ENCODE measurements around the gene ITIH5. TPM values are rescaled to one million over a fixed set of nuclear protein-coding genes. Genes with fewer than 3 reads are reported as not detected.
A peak's percentile ranks its signal among the peaks of the same experiment; 100 is the strongest.

The ITIH5 gene
- total and polyA plus RNA-seq, 7 experiments from 2014 or later, result not detected

GRCh38 chr10:7672341-7673134 lies 5.8 kb upstream of the ITIH5 start:
- CTCF ChIA-PET, result no interaction called here
- Histone ChIP-seq H3K9me3 (ENCODE audit: control insufficient read depth in 2 of 3, low read length in 3 of 3) (no peaks in the 10 kb centered on the region), H3K4me3 (ENCODE audit: low read length) (no peak overlapping the region), H3K36me3 (ENCODE audit: control insufficient read depth in 2 of 3, insufficient read depth in 3 of 3, low read length in 3 of 3) (no peaks in the 10 kb centered on the region), H3K27me3 (ENCODE audit: control insufficient read depth in 2 of 2, insufficient read depth in 2 of 2, low read length in 2 of 2) (peaks cover 0 to 4% of the 10 kb centered on the region in 2 donors), H3K27ac (ENCODE audit: low read depth, low read length) (no peak overlapping the region), H3K4me1 (ENCODE audit: control insufficient read depth in 2 of 2, insufficient read depth in 2 of 2, low read length in 2 of 2) (peaks cover 0 to 3% of the 10 kb centered on the region in 2 donors)
- no peak overlapping the region for H3K4me3 Mint-ChIP-seq
- no peak overlapping the region for H3K27ac Mint-ChIP-seq
- intact Hi-C loops (cut with micrococcal nuclease), result no loop called here
- peaks cover 0 to 4% (median 0%) of the 10 kb centered on the region in 5 donors for H3K36me3 Mint-ChIP-seq
- DNase-seq (no peak), ATAC-seq (no peak)
- POLR2A ChIA-PET, result no interaction called here
- H3K4me1 Mint-ChIP-seq, result peaks cover 3 to 9% (median 7%) of the 10 kb centered on the region in 7 donors
- H3K27me3 Mint-ChIP-seq, result peaks cover 56 to 81% (median 64%) of the 10 kb centered on the region in 5 donors
- peaks cover 0 to 4% (median 0%) of the 10 kb centered on the region in 11 donors for H3K9me3 Mint-ChIP-seq

GRCh38 chr10:7670157-7670556 lies 3.4 kb upstream of the ITIH5 start:
- Histone ChIP-seq H3K9me3 (ENCODE audit: control insufficient read depth in 2 of 3, low read length in 3 of 3) (no peaks in the 10 kb centered on the region), H3K27ac (ENCODE audit: low read depth, low read length) (no peak overlapping the region), H3K27me3 (ENCODE audit: control insufficient read depth in 2 of 2, insufficient read depth in 2 of 2, low read length in 2 of 2) (peaks cover 2 to 9% of the 10 kb centered on the region in 2 donors), H3K4me3 (ENCODE audit: low read length) (no peak overlapping the region), H3K4me1 (ENCODE audit: control insufficient read depth in 2 of 2, insufficient read depth in 2 of 2, low read length in 2 of 2) (peaks cover 7 to 14% of the 10 kb centered on the region in 2 donors), H3K36me3 (ENCODE audit: control insufficient read depth in 2 of 3, insufficient read depth in 3 of 3, low read length in 3 of 3) (no peaks in the 10 kb centered on the region)
- Mint-ChIP-seq H3K9me3 (peaks cover 0 to 4% (median 0%) of the 10 kb centered on the region in 11 donors), H3K4me3 (no peak overlapping the region), H3K4me1 (peaks cover 6 to 22% (median 20%) of the 10 kb centered on the region in 7 donors), H3K27me3 (peaks cover 63 to 79% (median 66%) of the 10 kb centered on the region in 5 donors), H3K27ac (no peak overlapping the region), H3K36me3 (peaks cover 0 to 4% (median 0%) of the 10 kb centered on the region in 5 donors)
- DNase-seq, result no peak
- no peak for ATAC-seq
- POLR2A ChIA-PET, result no interaction called here
- intact Hi-C loops (cut with micrococcal nuclease), result no loop called here
- CTCF ChIA-PET, result interaction anchor here (0.9 kb wide), 1 partner anchor 14 kb away, joined by 3 read pairs; no protein-coding TSS in a partner anchor

DNA sequence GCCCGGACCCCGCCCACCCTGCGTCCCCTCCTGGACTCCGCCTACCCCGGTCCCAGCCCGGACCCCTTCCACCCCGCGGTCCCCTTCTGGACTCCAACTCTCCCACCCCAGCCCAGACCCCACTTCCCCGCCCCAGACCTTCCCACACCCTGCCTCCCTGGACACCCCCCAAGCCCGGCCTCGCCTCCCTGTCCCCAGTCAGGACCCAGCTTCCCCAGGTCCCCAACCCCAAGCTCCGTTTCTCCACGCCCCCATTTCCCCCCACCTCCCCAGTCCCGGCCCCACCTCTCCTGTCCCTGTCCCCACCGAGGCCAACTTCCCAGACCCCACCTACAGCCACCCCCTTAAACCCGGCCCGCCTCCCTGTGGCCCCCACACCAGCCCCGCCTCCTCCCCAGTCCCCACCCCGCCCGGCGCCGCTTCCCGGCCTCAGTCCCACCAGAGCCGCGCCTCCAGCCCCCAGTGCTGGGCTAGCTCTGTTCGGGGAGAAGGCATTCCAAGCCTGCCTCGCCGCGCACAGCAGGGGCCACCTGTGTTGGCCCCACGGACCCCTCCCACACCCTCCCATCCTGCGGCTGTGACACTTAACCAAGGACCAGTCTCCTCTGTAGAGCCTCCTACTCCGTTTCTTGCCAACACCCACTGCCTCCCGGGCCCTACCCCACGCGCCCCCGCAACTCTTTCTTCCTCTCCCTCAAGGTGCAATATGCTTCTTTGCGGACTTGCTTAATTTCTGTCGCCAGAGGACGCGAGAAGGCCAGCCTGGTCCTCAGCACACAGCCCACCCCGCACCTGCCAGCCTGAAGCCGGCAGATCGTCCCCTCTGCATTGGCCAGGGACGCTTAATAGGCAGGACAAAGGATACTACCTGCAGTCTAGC lies 736 bp upstream of the ITIH5 start:
- H3K36me3 Mint-ChIP-seq, result peaks cover 0 to 4% (median 0%) of the 10 kb centered on the region in 5 donors
- peaks cover 6 to 23% (median 21%) of the 10 kb centered on the region in 7 donors for H3K4me1 Mint-ChIP-seq
- H3K27me3 Mint-ChIP-seq, result peaks cover 53 to 77% (median 69%) of the 10 kb centered on the region in 5 donors
- H3K27me3 ChIP-seq (ENCODE audit: control insufficient read depth in 2 of 2, insufficient read depth in 2 of 2, low read length in 2 of 2), result peaks cover 9 to 11% of the 10 kb centered on the region in 2 donors
- DNase-seq (peak in 2 of 9 donors; percentile 7), ATAC-seq (peak; percentile 45)
- no peaks in the 10 kb centered on the region for H3K9me3 ChIP-seq (ENCODE audit: control insufficient read depth in 2 of 3, low read length in 3 of 3)
- intact Hi-C loops (cut with micrococcal nuclease), result loop anchor here in 1 of 2 donors (2.0 kb wide), 1 partner anchor 19 kb away; no protein-coding TSS in a partner anchor
- CTCF ChIA-PET, result no interaction called here
- H3K9me3 Mint-ChIP-seq, result no peaks in the 10 kb centered on the region
- H3K36me3 ChIP-seq (ENCODE audit: control insufficient read depth in 2 of 3, insufficient read depth in 3 of 3, low read length in 3 of 3), result no peaks in the 10 kb centered on the region
- no peak overlapping the region for H3K4me3 ChIP-seq (ENCODE audit: low read length)
- H3K4me3 Mint-ChIP-seq, result peak overlapping the region; percentile 53 to 88 (median 79)
- no peak overlapping the region for H3K27ac ChIP-seq (ENCODE audit: low read depth, low read length)
- H3K27ac Mint-ChIP-seq, result peak overlapping the region in 1 of 9 donors; percentile 60
- peaks cover 7 to 14% of the 10 kb centered on the region in 2 donors for H3K4me1 ChIP-seq (ENCODE audit: control insufficient read depth in 2 of 2, insufficient read depth in 2 of 2, low read length in 2 of 2)
- POLR2A ChIA-PET, result no interaction called here

GRCh38 chr10:7665767-7666166 lies 999 bp downstream of the ITIH5 start:
- H3K4me1 ChIP-seq (ENCODE audit: control insufficient read depth in 2 of 2, insufficient read depth in 2 of 2, low read length in 2 of 2), result peaks cover 7 to 14% of the 10 kb centered on the region in 2 donors
- Mint-ChIP-seq H3K27ac (peak overlapping the region in 1 of 9 donors; percentile 53), H3K27me3 (peaks cover 54 to 74% (median 66%) of the 10 kb centered on the region in 5 donors), H3K4me3 (peak overlapping the region in 9 of 10 donors; percentile 77 to 91 (median 83)), H3K9me3 (no peaks in the 10 kb centered on the region), H3K36me3 (peaks cover 0 to 2% (median 0%) of the 10 kb centered on the region in 5 donors), H3K4me1 (peaks cover 6 to 23% (median 21%) of the 10 kb centered on the region in 7 donors)
- no peak overlapping the region for H3K27ac ChIP-seq (ENCODE audit: low read depth, low read length)
- ATAC-seq, result no peak
- H3K27me3 ChIP-seq (ENCODE audit: control insufficient read depth in 2 of 2, insufficient read depth in 2 of 2, low read length in 2 of 2), result peaks cover 9 to 13% of the 10 kb centered on the region in 2 donors
- CTCF ChIA-PET, result no interaction called here
- H3K9me3 ChIP-seq (ENCODE audit: control insufficient read depth in 2 of 3, low read length in 3 of 3), result no peaks in the 10 kb centered on the region
- peak overlapping the region; percentile 2 for H3K4me3 ChIP-seq (ENCODE audit: low read length)
- no peaks in the 10 kb centered on the region for H3K36me3 ChIP-seq (ENCODE audit: control insufficient read depth in 2 of 3, insufficient read depth in 3 of 3, low read length in 3 of 3)
- intact Hi-C loops (cut with micrococcal nuclease), result loop anchor here in 1 of 2 donors (2.0 kb wide), 1 partner anchor 21 kb away; no protein-coding TSS in a partner anchor
- POLR2A ChIA-PET, result no interaction called here
- no peak for DNase-seq

GRCh38 chr10:7664707-7665106 lies 2.1 kb downstream of the ITIH5 start:
- no peak for DNase-seq
- no peak overlapping the region for H3K4me3 Mint-ChIP-seq
- H3K27ac Mint-ChIP-seq, result no peak overlapping the region
- Histone ChIP-seq H3K36me3 (ENCODE audit: control insufficient read depth in 2 of 3, insufficient read depth in 3 of 3, low read length in 3 of 3) (no peaks in the 10 kb centered on the region), H3K4me1 (ENCODE audit: control insufficient read depth in 2 of 2, insufficient read depth in 2 of 2, low read length in 2 of 2) (peaks cover 7 to 14% of the 10 kb centered on the region in 2 donors), H3K9me3 (ENCODE audit: control insufficient read depth in 2 of 3, low read length in 3 of 3) (no peaks in the 10 kb centered on the region), H3K4me3 (ENCODE audit: low read length) (no peak overlapping the region), H3K27me3 (ENCODE audit: control insufficient read depth in 2 of 2, insufficient read depth in 2 of 2, low read length in 2 of 2) (peaks cover 9 to 13% of the 10 kb centered on the region in 2 donors), H3K27ac (ENCODE audit: low read depth, low read length) (no peak overlapping the region)
- CTCF ChIA-PET, result no interaction called here
- H3K4me1 Mint-ChIP-seq, result peaks cover 6 to 23% (median 21%) of the 10 kb centered on the region in 7 donors
- no peaks in the 10 kb centered on the region for H3K9me3 Mint-ChIP-seq
- no peak for ATAC-seq
- intact Hi-C loops (cut with micrococcal nuclease), result no loop called here
- peaks cover 59 to 76% (median 67%) of the 10 kb centered on the region in 5 donors for H3K27me3 Mint-ChIP-seq
- no peaks in the 10 kb centered on the region for H3K36me3 Mint-ChIP-seq
- POLR2A ChIA-PET, result no interaction called here

DNA sequence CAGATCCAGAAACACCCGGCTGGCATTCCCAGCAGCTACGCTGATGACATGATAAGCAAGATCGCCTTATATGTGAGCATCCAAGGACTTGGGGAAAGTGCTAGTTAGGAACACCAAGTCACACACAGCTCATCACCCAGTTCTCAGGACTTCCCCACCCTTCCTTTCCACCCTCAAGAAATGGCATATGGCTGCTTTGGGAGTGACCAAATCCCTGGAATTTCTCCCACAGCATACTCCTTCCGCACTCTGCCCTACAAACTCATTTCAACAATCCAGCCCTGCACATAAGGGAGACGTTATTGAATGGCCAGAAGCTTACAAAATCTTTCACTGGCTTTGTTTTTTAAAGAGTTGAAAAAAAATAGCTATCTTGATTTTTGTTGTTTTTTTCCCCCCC lies 4.2 kb downstream of the ITIH5 start:
- POLR2A ChIA-PET, result no interaction called here
- no peaks in the 10 kb centered on the region for H3K9me3 ChIP-seq (ENCODE audit: control insufficient read depth in 2 of 3, low read length in 3 of 3)
- intact Hi-C loops (cut with micrococcal nuclease), result no loop called here
- H3K27me3 Mint-ChIP-seq, result peaks cover 45 to 74% (median 60%) of the 10 kb centered on the region in 5 donors
- H3K27ac Mint-ChIP-seq, result no peak overlapping the region
- peaks cover 3 to 14% (median 13%) of the 10 kb centered on the region in 7 donors for H3K4me1 Mint-ChIP-seq
- H3K4me1 ChIP-seq (ENCODE audit: control insufficient read depth in 2 of 2, insufficient read depth in 2 of 2, low read length in 2 of 2), result peaks cover 7 to 11% of the 10 kb centered on the region in 2 donors
- H3K36me3 ChIP-seq (ENCODE audit: control insufficient read depth in 2 of 3, insufficient read depth in 3 of 3, low read length in 3 of 3), result no peaks in the 10 kb centered on the region
- no peaks in the 10 kb centered on the region for H3K36me3 Mint-ChIP-seq
- ATAC-seq (no peak), DNase-seq (no peak)
- peaks cover 9 to 13% of the 10 kb centered on the region in 2 donors for H3K27me3 ChIP-seq (ENCODE audit: control insufficient read depth in 2 of 2, insufficient read depth in 2 of 2, low read length in 2 of 2)
- no peak overlapping the region for H3K4me3 ChIP-seq (ENCODE audit: low read length)
- H3K9me3 Mint-ChIP-seq, result no peaks in the 10 kb centered on the region
- no peak overlapping the region for H3K27ac ChIP-seq (ENCODE audit: low read depth, low read length)
- CTCF ChIA-PET, result interaction anchor here (0.6 kb wide), 1 partner anchor 40 kb away, joined by 3 read pairs; no protein-coding TSS in a partner anchor
- H3K4me3 Mint-ChIP-seq, result no peak overlapping the region

All from naive thymus-derived CD4-positive, alpha-beta T cell (primary cell).